Activated naive CD4-positive, alpha-beta T cell treated with anti-CD3 and anti-CD28 coated beads, Interleukin-2, amount 50 U/mL, for 16 hours (primary cell): ENCODE measurements around the gene CA10.

Experiments
- DNase-seq: peaks from one replicate; pipeline ENCODE4 v3.0.0-alpha.2; 2020

Gene CA10

DNA sequence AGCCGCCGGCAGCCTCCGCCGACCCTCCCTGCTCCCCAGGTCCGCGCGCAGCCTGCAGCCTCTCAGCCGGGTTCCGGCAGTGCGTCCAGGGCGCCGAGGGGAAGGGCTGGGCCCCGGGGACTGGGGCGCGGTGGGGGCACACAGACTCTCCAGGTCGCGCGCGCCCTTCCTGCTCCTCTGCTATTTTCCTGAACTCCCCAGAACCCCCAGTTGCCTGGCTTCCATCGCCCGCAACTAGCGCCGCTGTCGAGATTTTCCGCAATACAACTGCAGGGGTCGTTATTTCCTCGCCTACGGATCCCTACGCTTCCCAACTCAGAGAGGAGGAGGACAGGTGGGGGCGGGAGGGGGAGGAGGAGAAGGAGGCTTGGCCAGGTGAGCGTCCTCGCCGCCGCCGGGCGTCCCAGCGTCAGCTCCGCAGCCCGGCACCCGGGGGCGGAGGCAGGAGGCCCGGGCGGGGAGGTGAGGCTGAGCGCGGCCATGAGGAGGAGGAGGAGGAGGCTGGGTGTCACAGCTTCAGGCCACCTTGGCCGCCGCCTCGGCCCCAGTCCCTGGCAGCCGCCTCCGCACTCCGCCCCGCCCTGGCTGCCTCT lies at the start of gene CA10:
CA10 (minus strand) TSS at position 265 of the 593 bp plus-strand sequence.
- DNase-seq = no peak

GRCh38 chr17:52207796-52208195 lies 49.3 kb upstream of the CA10 start:
- no peak for DNase-seq

GRCh38 chr17:52202520-52203080 lies 44.1 kb upstream of the CA10 start:
- no peak for DNase-seq

- DNase-seq = no peak
These were observed 43.4 kb upstream of the CA10 start for GRCh38 chr17:52201767-52202519.

GRCh38 chr17:52191491-52191890 lies 33.0 kb upstream of the CA10 start:
- DNase-seq = no peak

- DNase-seq = no peak
These were observed 23.3 kb upstream of the CA10 start for GRCh38 chr17:52181782-52182181.

GRCh38 chr17:52178012-52178411 lies 19.5 kb upstream of the CA10 start:
- no peak for DNase-seq

- DNase-seq = no peak
These were observed 12.6 kb upstream of the CA10 start for GRCh38 chr17:52170963-52171572.

DNA sequence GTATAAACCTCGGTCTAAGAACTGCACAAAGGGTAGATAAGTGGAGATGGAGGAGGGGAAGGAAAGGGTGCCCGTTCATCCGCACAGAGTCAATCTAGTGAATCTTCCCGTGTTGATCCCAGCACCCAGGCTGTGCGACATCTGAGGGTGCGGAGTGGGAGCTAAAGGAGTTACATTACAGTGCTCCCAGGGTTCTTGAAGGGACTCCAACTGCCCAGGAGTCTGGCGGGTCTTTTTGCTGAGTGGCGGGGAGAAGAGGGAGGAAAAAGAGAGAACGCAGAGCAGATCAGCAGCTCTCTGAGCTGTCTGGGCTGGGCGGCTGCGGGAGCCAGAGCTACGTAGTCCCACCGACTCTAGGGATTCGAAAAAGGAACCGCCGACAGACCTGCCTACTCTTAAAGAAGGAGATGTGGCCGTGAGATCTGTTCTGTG lies 1.6 kb upstream of the CA10 start:
- DNase-seq = no peak

DNA sequence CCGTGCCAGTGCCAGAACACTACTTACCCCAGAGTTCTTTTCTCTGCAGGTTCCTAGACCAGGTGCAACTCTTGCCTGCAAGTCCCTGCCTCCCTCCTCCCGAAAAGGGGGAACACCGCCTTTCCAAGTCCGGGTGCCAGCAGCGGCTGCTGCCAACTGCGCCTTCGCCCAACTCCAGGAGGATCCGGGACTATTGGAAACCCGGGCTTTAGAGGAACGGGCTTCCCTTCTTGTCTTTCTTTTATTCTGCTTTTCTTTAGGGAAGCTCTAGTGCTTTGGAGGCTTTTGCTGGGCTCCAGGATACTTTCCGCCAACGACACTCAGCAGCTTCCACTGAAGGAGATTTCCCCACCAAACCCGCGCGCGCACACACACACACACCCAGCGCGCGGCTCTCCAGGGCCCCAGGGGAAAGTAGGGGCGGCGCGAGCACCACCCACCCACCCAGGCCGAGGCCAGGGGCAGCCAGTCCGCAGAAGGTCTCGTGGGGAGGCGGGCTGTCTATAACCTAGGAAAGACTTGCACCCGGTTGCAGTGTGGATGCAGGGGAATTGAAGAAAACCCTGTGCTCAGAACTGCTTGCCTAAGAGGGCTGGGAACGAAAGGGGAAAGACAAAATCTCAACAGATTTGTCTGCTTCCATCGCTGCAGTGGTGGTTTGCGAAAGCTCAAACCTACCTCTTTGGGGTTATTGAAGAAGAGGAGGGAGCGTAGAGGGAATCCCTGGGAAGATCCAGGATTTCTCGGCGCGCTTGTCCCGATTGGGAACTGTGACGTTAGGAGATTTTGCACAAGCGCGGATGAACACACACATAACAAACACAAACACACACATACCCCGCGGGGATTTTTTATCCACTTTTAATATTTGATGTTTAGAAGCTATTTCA lies 977 bp upstream of the CA10 start:
- DNase-seq = no peak

DNA sequence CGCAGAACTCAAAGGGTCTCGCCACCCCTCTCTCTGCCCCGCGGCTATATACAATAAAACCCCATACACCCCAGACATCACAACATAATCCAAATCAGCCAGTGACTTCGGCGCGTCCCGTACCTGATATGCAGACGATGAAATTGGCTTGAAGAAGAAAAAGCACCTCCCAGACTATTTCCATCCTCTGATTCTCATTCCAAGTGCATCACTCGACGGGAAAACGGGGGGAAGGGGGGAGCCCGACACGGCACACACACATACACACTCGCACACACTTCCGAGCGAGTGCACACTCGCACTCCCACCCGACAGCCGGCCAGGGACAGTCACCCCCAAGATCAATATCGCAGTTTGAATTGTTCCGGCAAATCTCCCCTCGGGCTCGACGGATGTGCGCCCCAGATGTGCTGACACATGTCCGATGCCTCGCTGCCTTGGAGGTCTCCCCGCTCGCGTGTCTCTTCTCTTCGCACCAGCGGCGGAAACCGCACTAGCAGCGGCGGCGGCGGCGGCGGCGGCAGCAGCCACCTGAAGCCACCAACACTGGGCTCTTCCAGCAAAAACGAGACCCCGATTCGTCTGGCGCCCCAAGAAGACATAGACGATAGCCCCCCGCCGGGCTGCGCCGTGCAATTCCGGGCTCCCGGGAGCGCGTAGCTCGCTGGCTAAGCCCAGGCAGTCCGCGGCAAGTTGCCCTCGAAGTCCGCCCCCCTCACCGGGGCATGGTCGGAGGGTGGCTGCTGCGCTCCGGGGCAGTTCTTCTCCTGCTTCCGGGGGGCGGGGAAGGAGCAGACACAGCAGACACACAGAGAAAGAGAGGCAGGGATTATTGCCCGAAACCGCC lies 688 bp downstream of the CA10 start:
- no peak for DNase-seq

DNA sequence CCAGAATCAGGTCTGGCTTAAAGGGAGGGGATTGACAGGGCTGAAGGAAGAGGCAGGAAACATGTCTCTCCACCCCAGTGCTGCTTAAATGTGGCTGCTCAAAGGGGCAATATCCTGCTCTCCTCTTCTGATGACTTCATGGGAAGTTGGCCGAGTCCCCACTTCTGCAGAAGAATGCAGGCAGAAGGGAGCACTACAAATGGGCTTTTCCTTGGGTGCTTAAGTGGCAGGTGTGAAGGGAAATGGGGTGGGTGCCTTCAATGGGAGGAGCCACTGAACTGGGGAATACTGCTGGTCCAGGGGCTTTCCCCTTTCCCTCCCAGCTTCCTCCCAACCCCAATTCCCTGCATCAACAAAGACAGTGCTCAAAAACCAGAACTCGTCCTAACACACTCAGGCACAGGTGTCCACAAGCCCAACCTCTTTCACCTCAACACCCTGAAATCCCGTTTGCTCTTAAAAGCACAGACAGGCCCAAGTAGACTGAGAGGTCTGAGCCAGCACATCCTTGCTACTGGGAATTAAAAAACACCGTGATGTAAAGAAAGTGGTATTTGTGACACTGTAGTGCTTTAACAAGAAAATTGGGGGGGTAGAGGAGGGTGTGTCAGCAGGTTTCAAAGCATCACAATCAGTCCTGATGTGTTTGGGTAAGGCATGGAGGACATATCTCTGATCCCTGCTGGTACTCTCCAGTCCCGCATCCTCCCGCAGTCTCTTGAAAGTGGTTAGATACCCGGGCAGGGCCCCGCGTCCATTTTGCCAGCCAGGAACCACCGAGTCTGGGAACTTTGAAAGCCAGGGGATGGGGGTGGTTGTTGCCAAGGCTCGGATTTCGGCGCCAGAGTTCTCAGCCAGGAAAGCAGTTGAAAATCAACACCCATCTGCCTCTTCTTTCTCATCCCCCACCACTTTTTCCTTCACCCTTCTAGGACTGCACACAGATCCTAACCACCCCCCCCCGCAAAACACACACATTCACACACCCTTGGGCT lies 1.6 kb downstream of the CA10 start:
- no peak for DNase-seq

GRCh38 chr17:52155301-52155700 lies 3.2 kb downstream of the CA10 start:
- DNase-seq = no peak

- DNase-seq = no peak
These were observed 4.0 kb downstream of the CA10 start for GRCh38 chr17:52154466-52154865.

DNA sequence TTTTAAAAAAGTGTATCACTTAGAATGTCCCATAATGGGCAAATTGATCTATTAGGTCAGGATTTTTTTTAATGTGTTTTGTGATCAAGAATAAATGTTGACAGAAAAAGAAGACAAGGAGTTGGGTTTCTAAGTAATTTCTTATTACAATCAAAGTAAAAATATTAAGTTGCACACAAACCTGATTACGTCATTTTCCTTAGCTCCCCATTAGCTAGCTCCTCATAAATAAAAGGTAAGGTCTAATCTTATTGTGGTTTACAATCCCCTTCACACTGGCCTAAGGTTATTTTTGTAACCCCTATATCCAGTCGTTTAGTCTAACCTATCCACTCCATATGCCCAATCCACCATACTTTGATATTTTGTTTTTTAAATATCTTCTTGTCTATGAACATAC lies 7.6 kb downstream of the CA10 start:
- no peak for DNase-seq

DNA sequence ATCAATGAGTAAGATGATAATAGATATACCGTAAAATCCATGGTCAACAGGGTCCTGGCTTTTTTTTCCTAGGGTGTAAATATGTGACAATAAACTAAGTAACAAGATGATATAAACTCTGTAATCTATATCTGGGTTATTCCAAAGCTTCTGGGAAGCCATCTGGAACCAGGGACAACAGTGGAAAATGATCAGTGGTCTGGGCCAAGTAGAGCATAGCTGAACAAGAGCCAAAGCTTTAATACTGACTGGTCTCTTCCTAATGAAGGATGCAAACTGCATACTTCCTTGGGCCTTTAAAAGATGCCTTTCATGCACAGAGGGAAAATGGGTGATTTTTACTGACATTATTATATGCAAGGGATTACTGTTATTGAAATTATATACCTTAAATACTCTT lies 8.9 kb downstream of the CA10 start:
- DNase-seq = no peak

- DNase-seq = no peak
These were observed 9.6 kb downstream of the CA10 start for GRCh38 chr17:52148969-52149351.

- no peak for DNase-seq
These were observed 10.1 kb downstream of the CA10 start for GRCh38 chr17:52148288-52148968.

DNA sequence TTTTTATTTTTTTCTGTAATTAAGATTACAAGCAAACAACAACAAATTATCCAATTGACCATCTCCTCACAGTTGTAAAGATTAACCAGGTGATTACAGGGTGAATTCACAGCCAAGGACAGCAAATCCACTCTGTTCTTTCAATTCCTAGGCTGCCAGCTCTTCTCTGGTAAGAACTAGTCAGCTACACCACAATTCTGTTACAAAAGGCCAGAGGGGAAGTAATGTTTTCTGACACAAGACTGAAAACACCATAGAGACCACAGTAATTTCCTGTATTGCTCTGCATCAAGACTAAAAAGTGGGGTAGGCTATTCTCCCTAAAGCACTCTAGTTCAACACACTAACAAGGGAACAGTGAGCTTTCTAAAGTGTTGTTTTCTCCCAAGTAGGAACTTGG lies 10.6 kb downstream of the CA10 start:
- no peak for DNase-seq

DNA sequence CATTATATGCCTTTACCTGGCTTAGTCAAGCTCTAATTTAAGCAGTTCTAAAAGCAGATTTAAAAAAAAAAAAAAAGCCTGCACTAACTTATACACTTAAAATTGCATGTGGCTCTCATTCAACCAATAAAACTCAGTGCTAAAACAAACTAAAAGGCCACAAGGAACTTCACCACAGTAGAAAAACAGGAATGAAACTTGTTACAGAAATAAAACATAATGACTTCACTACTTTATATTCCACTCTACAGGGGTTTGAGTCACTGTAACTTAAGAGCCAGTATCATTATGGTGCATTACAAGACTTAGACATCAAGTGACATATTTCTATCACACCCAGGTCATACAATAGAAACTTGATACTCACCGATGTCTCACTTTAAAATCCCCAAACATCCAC lies 11.1 kb downstream of the CA10 start:
- no peak for DNase-seq
